Prostate gland (tissue), 2 donors: ENCODE measurements around the gene PVR.

Experiments used
- POLR2A ChIP-seq: fragments of 450-650 bp; IDR thresholded peaks from one replicate; pipeline ENCODE4 v1.6.1; 2016; ENCODE audit warnings: antibody characterized with exemption, mild to moderate bottlenecking
- POLR2AphosphoS5 ChIP-seq: sonication (generic); formaldehyde crosslinking; IDR thresholded peaks from one replicate; pipeline ENCODE4 v1.6.1; 2017; ENCODE audit warnings: antibody characterized with exemption
- TF ChIP-seq, protein P1 (sequence below), 4 experiments: fragments of 200-600 bp in 2 of 4; fragments of 450-650 bp in 2 of 4; sonication (generic) in 2 of 4; IDR thresholded peaks; 1 replicate in 3 of 4; 2 replicates in 1 of 4; pipeline ENCODE4 v1.5.1; 2016 to 2019; ENCODE audit warnings: antibody characterized with exemption in 4 of 4, mild to moderate bottlenecking in 2 of 4, moderate library complexity in 2 of 4

DNA sequence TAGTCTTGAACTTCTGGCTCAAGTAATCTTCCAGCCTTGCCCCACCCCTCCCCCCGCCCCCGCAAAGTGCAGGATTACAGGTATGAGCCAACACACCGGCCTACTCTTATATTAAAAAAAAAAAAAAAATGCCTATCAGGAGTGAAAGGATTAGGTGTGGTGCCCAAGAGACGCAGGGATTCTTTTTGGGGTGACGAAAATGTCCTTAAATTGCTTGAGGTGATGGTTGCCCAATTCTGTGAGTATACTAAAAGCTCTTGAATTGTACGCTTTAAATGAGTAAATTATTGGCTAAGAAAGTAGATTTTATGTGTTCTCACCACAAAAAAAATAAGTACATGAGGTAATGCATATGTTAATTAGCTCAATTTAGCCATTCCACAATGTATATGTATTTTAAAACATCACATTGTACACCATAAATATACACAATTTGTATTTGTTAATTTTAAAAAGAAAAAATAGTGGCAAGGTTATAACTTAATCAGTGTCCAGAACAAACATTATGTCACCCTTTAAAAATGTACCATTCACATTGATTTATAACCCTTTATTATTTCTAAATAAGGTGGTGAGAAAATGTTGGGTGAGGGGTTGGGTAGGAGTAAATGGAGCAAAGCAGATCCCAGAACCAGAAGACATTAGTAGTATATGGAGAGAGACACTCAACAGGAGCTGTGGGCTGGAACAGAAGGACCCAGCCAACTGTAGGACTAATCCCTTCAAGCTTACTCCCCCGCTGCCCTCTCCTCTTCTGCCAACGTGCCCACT is 26.4 kb upstream of the PVR start:
- TF ChIP-seq POLR2AphosphoS5 (no peak), POLR2A (no peak)
- TF ChIP-seq, protein P1, sequence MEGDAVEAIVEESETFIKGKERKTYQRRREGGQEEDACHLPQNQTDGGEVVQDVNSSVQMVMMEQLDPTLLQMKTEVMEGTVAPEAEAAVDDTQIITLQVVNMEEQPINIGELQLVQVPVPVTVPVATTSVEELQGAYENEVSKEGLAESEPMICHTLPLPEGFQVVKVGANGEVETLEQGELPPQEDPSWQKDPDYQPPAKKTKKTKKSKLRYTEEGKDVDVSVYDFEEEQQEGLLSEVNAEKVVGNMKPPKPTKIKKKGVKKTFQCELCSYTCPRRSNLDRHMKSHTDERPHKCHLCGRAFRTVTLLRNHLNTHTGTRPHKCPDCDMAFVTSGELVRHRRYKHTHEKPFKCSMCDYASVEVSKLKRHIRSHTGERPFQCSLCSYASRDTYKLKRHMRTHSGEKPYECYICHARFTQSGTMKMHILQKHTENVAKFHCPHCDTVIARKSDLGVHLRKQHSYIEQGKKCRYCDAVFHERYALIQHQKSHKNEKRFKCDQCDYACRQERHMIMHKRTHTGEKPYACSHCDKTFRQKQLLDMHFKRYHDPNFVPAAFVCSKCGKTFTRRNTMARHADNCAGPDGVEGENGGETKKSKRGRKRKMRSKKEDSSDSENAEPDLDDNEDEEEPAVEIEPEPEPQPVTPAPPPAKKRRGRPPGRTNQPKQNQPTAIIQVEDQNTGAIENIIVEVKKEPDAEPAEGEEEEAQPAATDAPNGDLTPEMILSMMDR (IDR thresholded peaks at IDR 0.05): no peak
